ENCODE results near the gene MRPS26. TPM values are rescaled to one million over a fixed set of nuclear protein-coding genes. Genes with fewer than 3 reads are reported as not detected.

Gene MRPS26
- total and polyA plus RNA-seq, 2 of the 13 experiments (the other 11 are each of a cell fraction or from before 2014, with no cell fraction given), result 89.8 to 187 TPM

GRCh38 chr20:3080939-3081388 is 35.1 kb downstream of the MRPS26 start (continued):
- TF ChIP-seq ZUFSP (CRISPR knock-in tag; IDR thresholded peaks at IDR 0.05; ENCODE audit: borderline replicate concordance) (no peak), ATF1 (CRISPR knock-in tag; IDR thresholded peaks at IDR 0.05) (no peak), SKI (IDR thresholded peaks at IDR 0.05; ENCODE audit: partially characterized antibody) (peak; percentile 90), MXD3 (CRISPR knock-in tag; IDR thresholded peaks at IDR 0.05) (no peak), NR1H2 (CRISPR knock-in tag; IDR thresholded peaks at IDR 0.05; ENCODE audit: borderline replicate concordance, low read depth) (no peak), CBFB (CRISPR knock-in tag; IDR thresholded peaks at IDR 0.05) (no peak), TMF1 (CRISPR knock-in tag; IDR thresholded peaks at IDR 0.05; ENCODE audit: low read depth) (no peak), NRL (CRISPR knock-in tag; IDR thresholded peaks at IDR 0.05; ENCODE audit: borderline replicate concordance) (0 out of 2 replicates have a peak, but pooled peaks have one; percentile 12), ZNF598 (CRISPR knock-in tag; IDR thresholded peaks at IDR 0.05; ENCODE audit: borderline replicate concordance) (no peak), MAZ (IDR thresholded peaks at IDR 0.05; ENCODE audit: borderline replicate concordance, low read depth, low read length) (no peak), MAZ (CRISPR knock-in tag; IDR thresholded peaks at IDR 0.05; ENCODE audit: low read depth) (no peak), ATRX (CRISPR knock-in tag; IDR thresholded peaks at IDR 0.05; ENCODE audit: borderline replicate concordance) (no peak), NFKBIZ (CRISPR knock-in tag; IDR thresholded peaks at IDR 0.05) (no peak), ISL2 (CRISPR knock-in tag; IDR thresholded peaks at IDR 0.05) (no peak), ZNF768 (CRISPR knock-in tag; IDR thresholded peaks at IDR 0.05) (no peak), ZNF414 (CRISPR knock-in tag; IDR thresholded peaks at IDR 0.05) (no peak), SCMH1 (CRISPR knock-in tag; IDR thresholded peaks at IDR 0.05; ENCODE audit: borderline replicate concordance) (no peak), ARID5B (CRISPR knock-in tag; IDR thresholded peaks at IDR 0.05) (peak; percentile 72), SNAPC4 (CRISPR knock-in tag; IDR thresholded peaks at IDR 0.05) (no peak)
